Subcutaneous abdominal adipose tissue (tissue), 5 donors: Measurements from ENCODE around the gene ENAH.

Experiments used
- H3K27ac ChIP-seq: one replicate; pipeline ENCODE4 v1.7.0; 2013; ENCODE audit warnings: low read depth, mild to moderate bottlenecking, inconsistent platforms, low read length, moderate library complexity
- H3K27me3 ChIP-seq, 5 donors: one replicate each; pipeline ENCODE4 v1.7.0; 2013; ENCODE audit warnings: low read length in 5 of 5, inconsistent platforms in 1 of 5; ENCODE audit not compliant: control insufficient read depth in 5 of 5, insufficient read depth in 4 of 5
- H3K36me3 ChIP-seq, 5 donors: one replicate each; pipeline ENCODE4 v1.7.0; 2013; ENCODE audit warnings: low read length in 5 of 5; ENCODE audit not compliant: control insufficient read depth in 5 of 5, insufficient read depth in 5 of 5
- H3K4me1 ChIP-seq, 5 donors: one replicate each; pipeline ENCODE4 v1.7.0; 2013; ENCODE audit warnings: low read length in 5 of 5, mild to moderate bottlenecking in 3 of 5, moderate library complexity in 1 of 5; ENCODE audit not compliant: control insufficient read depth in 5 of 5, insufficient read depth in 5 of 5
- H3K4me3 ChIP-seq, 5 donors: one replicate each; pipeline ENCODE4 v1.7.0; 2013; ENCODE audit warnings: low read length in 5 of 5, low read depth in 1 of 5
- H3K9ac ChIP-seq, 5 donors: one replicate each; pipeline ENCODE4 v1.7.0; 2013; ENCODE audit warnings: low read length in 5 of 5, mild to moderate bottlenecking in 4 of 5, moderate library complexity in 3 of 5
- H3K9me3 ChIP-seq, 5 donors: one replicate each; pipeline ENCODE4 v1.7.0; 2013; ENCODE audit warnings: low read length in 5 of 5; ENCODE audit not compliant: control insufficient read depth in 5 of 5
- donor health status: healthy.
- donor health status: healthy.
- donor health status: healthy.
- donor health status: healthy.
- donor health status: healthy.

ENAH gene

DNA sequence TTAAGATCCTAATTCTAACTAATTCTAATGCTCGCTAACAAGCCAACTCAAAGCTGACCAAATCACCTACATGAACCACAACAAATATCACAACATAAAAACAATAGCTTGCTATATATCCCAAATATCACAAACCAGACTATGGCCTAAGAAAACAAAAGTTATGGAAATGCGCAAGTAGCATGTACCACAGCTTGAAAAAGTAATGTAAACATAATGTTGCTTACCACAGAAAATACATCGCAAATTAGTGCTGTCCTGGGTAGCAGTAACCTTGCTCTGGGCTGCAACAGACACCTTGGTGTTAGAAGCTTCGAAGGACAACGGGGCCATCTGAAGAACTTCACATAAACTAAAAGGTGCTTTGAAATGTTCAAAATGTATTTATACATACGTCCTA is 117.6 kb downstream of the ENAH start:
- Histone ChIP-seq H3K9ac (no peak overlapping the region), H3K27me3 (no peaks in the 10 kb centered on the region), H3K27ac (no peak overlapping the region), H3K9me3 (no peaks in the 10 kb centered on the region), H3K36me3 (no peaks in the 10 kb centered on the region), H3K4me1 (peaks cover 0 to 4% (median 0%) of the 10 kb centered on the region in 5 donors), H3K4me3 (no peak overlapping the region)

DNA sequence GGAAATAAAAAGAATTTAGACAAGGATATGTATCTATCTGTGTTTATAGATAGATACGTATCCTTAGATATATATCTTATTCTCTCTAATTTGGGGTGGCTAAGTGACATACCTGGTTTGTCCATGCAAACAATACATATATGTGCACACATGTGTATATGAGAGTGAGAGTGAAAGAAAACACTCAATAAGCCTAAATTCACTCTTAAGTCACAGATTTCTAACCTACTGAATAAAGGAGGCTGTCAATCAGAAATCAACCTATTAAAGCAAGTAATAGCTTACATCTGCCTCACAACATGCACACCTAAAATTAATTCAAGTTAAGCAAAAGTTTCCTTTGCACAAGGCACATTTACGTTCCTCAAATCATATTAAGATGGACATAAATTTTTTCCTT is 118.2 kb downstream of the ENAH start:
- H3K9ac ChIP-seq = no peak overlapping the region
- H3K36me3 ChIP-seq = peaks cover 0 to 2% (median under 1%) of the 10 kb centered on the region in 5 donors
- peaks cover 0 to 4% (median 0%) of the 10 kb centered on the region in 5 donors for H3K4me1 ChIP-seq
- H3K27ac ChIP-seq = no peak overlapping the region
- no peak overlapping the region for H3K4me3 ChIP-seq
- H3K9me3 ChIP-seq = no peaks in the 10 kb centered on the region
- no peaks in the 10 kb centered on the region for H3K27me3 ChIP-seq

- Histone ChIP-seq H3K4me3 (no peak overlapping the region), H3K9me3 (no peaks in the 10 kb centered on the region), H3K4me1 (no peaks in the 10 kb centered on the region), H3K9ac (no peak overlapping the region), H3K27me3 (no peaks in the 10 kb centered on the region), H3K36me3 (peaks cover 0 to 6% (median 2%) of the 10 kb centered on the region in 5 donors), H3K27ac (no peak overlapping the region)
Measured at GRCh38 chr1:225534135-225534534, 118.8 kb downstream of the ENAH start.

DNA sequence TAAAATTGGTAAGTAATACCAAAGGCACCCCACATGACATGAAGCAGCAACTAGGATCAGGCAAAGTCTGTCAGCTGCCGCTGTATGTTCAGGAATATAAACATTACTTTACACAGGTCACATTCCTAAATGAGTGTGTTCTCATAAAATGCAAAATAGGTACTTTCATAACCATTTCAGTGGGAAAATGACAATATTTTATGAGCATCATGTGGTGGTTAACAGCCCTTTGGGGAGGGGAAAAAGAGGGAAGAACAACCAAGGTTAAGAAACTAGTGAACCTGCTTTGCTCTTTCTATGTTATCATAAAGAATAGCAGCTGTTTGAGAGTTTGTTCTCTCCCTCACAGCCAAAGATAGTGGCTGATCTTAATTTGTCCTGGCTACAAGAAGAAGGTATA is 119.7 kb downstream of the ENAH start:
- Histone ChIP-seq H3K27ac (no peak overlapping the region), H3K9ac (no peak overlapping the region), H3K9me3 (no peaks in the 10 kb centered on the region)

DNA sequence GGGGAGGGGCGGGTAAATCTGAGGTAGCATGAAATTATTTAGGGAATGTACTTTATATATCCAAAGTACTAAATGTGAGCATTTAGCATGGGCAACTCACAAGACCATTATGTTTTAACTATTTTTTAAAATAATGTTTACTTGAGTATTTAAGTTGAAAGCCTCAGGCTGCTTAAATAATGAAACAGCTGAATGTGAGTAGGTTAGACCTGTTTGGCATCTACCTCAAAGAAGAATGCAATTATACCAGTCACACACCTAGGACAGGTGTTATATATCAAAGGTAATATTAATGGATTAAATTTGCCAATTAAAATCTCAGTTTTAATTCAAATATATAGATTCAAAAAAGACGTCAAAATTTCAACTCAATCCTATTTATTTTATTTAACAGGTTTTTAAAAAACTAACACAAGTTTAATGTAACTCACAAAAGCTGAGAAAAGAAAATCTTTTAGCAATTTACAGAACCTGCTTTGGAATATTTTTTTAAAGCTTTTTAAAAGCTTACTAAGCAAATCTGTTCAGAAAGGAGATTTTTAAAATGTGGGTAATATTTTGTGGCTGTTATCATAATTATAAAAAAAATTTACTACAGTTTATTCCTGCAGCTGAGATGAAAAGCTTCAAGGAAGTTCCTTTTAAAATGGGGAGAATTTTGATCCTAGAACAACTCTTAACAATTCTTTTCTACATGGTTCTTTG is 120.5 kb downstream of the ENAH start:
- H3K4me3 ChIP-seq = no peak overlapping the region
- H3K27ac ChIP-seq = no peak overlapping the region
- no peaks in the 10 kb centered on the region for H3K4me1 ChIP-seq
- no peaks in the 10 kb centered on the region for H3K27me3 ChIP-seq
- H3K9ac ChIP-seq = no peak overlapping the region
- peaks cover 0 to 9% (median 4%) of the 10 kb centered on the region in 5 donors for H3K36me3 ChIP-seq
- no peaks in the 10 kb centered on the region for H3K9me3 ChIP-seq

More for the DNA sequence above, 119.7 kb downstream of the ENAH start:
- peaks cover 0 to 8% (median 2%) of the 10 kb centered on the region in 5 donors for H3K36me3 ChIP-seq
- H3K4me3 ChIP-seq = no peak overlapping the region
- H3K27me3 ChIP-seq = no peaks in the 10 kb centered on the region
- H3K4me1 ChIP-seq = no peaks in the 10 kb centered on the region

DNA sequence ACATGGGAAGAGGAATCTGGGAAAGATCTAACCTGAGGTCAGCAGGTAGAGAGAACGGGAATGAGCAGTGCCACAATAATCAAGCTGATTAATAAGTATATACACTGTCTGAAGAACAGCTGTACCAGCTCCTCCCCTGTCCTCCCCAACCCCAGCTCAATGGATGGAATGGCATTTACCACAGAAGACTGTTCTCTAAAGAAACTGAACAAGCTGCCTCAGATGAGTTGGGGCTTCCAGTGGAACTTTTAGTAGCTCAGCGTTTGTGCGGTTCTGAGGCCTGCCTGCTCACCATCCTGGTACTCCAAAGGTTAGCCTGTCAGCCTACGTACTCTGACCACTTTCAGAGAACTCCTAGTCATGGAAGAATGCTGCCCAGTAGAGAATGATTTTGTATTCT is 123.2 kb downstream of the ENAH start:
- H3K9ac ChIP-seq = no peak overlapping the region
- H3K9me3 ChIP-seq = no peaks in the 10 kb centered on the region
- peaks cover 0 to 9% (median 4%) of the 10 kb centered on the region in 5 donors for H3K36me3 ChIP-seq
- H3K27ac ChIP-seq = no peak overlapping the region
- H3K4me1 ChIP-seq = peaks cover 0 to 9% (median 3%) of the 10 kb centered on the region in 5 donors
- no peaks in the 10 kb centered on the region for H3K27me3 ChIP-seq
- H3K4me3 ChIP-seq = no peak overlapping the region

GRCh38 chr1:225527575-225527974 is 125.3 kb downstream of the ENAH start:
- H3K4me1 ChIP-seq = peaks cover 0 to 9% (median 3%) of the 10 kb centered on the region in 5 donors
- H3K4me3 ChIP-seq = no peak overlapping the region
- no peaks in the 10 kb centered on the region for H3K9me3 ChIP-seq
- H3K9ac ChIP-seq = no peak overlapping the region
- H3K36me3 ChIP-seq = peaks cover 0 to 9% (median 4%) of the 10 kb centered on the region in 5 donors
- no peaks in the 10 kb centered on the region for H3K27me3 ChIP-seq
- H3K27ac ChIP-seq = no peak overlapping the region

- peaks cover 0 to 9% (median 4%) of the 10 kb centered on the region in 5 donors for H3K36me3 ChIP-seq
- H3K9ac ChIP-seq = peak overlapping the region in 1 of 5 donors; percentile 12
- H3K27ac ChIP-seq = no peak overlapping the region
- no peaks in the 10 kb centered on the region for H3K27me3 ChIP-seq
- H3K4me1 ChIP-seq = peaks cover 0 to 9% (median 3%) of the 10 kb centered on the region in 5 donors
- no peaks in the 10 kb centered on the region for H3K9me3 ChIP-seq
- H3K4me3 ChIP-seq = no peak overlapping the region
Measured at GRCh38 chr1:225526878-225527277, 126.0 kb downstream of the ENAH start.

- Histone ChIP-seq H3K9me3 (no peaks in the 10 kb centered on the region), H3K4me1 (peaks cover 0 to 9% (median 3%) of the 10 kb centered on the region in 5 donors), H3K4me3 (no peak overlapping the region), H3K9ac (no peak overlapping the region), H3K36me3 (peaks cover 0 to 9% (median 4%) of the 10 kb centered on the region in 5 donors), H3K27ac (no peak overlapping the region), H3K27me3 (no peaks in the 10 kb centered on the region)
Measured at GRCh38 chr1:225525377-225525776, 127.5 kb downstream of the ENAH start.

- Histone ChIP-seq H3K27me3 (no peaks in the 10 kb centered on the region), H3K4me3 (no peak overlapping the region), H3K36me3 (peaks cover 0 to 6% (median under 1%) of the 10 kb centered on the region in 5 donors), H3K9me3 (no peaks in the 10 kb centered on the region), H3K9ac (no peak overlapping the region), H3K27ac (no peak overlapping the region), H3K4me1 (peaks cover 0 to 9% (median 3%) of the 10 kb centered on the region in 5 donors)
Measured at GRCh38 chr1:225524570-225524969, 128.4 kb downstream of the ENAH start.
